IMR-90 (cell line): Measurements from ENCODE around the gene TUBB4A. TPM values are rescaled to one million over a fixed set of nuclear protein-coding genes. Genes with fewer than 3 reads are reported as not detected.

Experiments
- ATAC-seq: fragments of 200-7000 bp; cut with Tn5 transposase; 2 replicates; pipeline ENCODE4 v1.9.1; 2020; ENCODE audit warnings: low read depth, mild to moderate bottlenecking, moderate library complexity
- BruUV-seq: library from RNA; stranded (reverse); fragments of 400-500 nt; replicated peaks from 2 replicates; lab custom pipeline; 2021; lab: Mats Ljungman, UMichigan
- CTCF ChIA-PET: fragments of 300-600 bp; formaldehyde crosslinking; extraction: SDS; loops from one replicate; lab custom pipeline; 2021; ENCODE audit warnings: antibody characterized with exemption; lab: Yijun Ruan, JAX
- POLR2A ChIA-PET: fragments of 300-600 bp; sonication (Branson Sonifier 250); formaldehyde crosslinking; loops from one replicate; lab custom pipeline; 2022; ENCODE audit warnings: antibody characterized with exemption; ENCODE audit not compliant: unreplicated experiment; lab: Charles Lee
- DNase-seq: peaks from one replicate; pipeline ENCODE4 v3.0.0; 2013
- H2AFZ ChIP-seq: replicated peaks from 2 replicates; pipeline ENCODE3; 2013; ENCODE audit warnings: low read length, mild to moderate bottlenecking; ENCODE audit not compliant: poor library complexity
- H2AK5ac ChIP-seq: 2 replicates; pipeline ENCODE4 v1.6.1; 2013; ENCODE audit warnings: low read depth, low read length, inconsistent platforms
- H2AK9ac ChIP-seq: replicated peaks from 2 replicates; pipeline ENCODE3; 2013; ENCODE audit warnings: mild to moderate bottlenecking, low read depth, low read length, moderate library complexity; ENCODE audit not compliant: poor library complexity
- H2BK120ac ChIP-seq: 2 replicates; pipeline ENCODE4 v1.6.1; 2013; ENCODE audit warnings: low read depth, low read length, inconsistent platforms
- H2BK15ac ChIP-seq: 3 replicates; pipeline ENCODE4 v1.6.1; 2013; ENCODE audit warnings: low read depth, low read length, inconsistent platforms
- H2BK20ac ChIP-seq: 2 replicates; pipeline ENCODE4 v1.6.1; 2013; ENCODE audit warnings: low read depth, mild to moderate bottlenecking, inconsistent platforms, low read length, moderate library complexity
- H2BK5ac ChIP-seq: 2 replicates; pipeline ENCODE4 v1.6.1; 2013; ENCODE audit warnings: mild to moderate bottlenecking, low read depth, low read length, inconsistent platforms; ENCODE audit not compliant: poor library complexity, severe bottlenecking
- H3K14ac ChIP-seq: replicated peaks from 2 replicates; pipeline ENCODE4 v1.6.1; 2013; ENCODE audit warnings: low read depth, low read length, inconsistent platforms
- H3K18ac ChIP-seq: 2 replicates; pipeline ENCODE4 v1.6.1; 2013; ENCODE audit warnings: low read depth, low read length, control low read depth
- H3K23ac ChIP-seq: 2 replicates; pipeline ENCODE4 v1.6.1; 2013; ENCODE audit warnings: low read depth, low read length, inconsistent platforms
- H3K27ac ChIP-seq: 2 replicates; pipeline ENCODE4 v1.5.1; 2013; ENCODE audit warnings: mild to moderate bottlenecking, control low read depth, low read length; ENCODE audit not compliant: insufficient read depth
- H3K27me3 ChIP-seq: 2 replicates; pipeline ENCODE4 v1.6.1; 2013; ENCODE audit warnings: low read length; ENCODE audit not compliant: control insufficient read depth, insufficient read depth
- H3K36me3 ChIP-seq: 2 replicates; pipeline ENCODE4 v1.6.1; 2013; ENCODE audit warnings: low read length, mixed read lengths; ENCODE audit not compliant: control insufficient read depth, insufficient read depth
- H3K4ac ChIP-seq: 2 replicates; pipeline ENCODE4 v1.6.1; 2013; ENCODE audit warnings: low read depth, low read length, inconsistent platforms
- H3K4me1 ChIP-seq: 2 replicates; pipeline ENCODE4 v1.6.1; 2013; ENCODE audit warnings: low read length, mixed read lengths; ENCODE audit not compliant: control insufficient read depth, insufficient read depth
- H3K4me2 ChIP-seq: 2 replicates; pipeline ENCODE4 v1.6.1; 2013; ENCODE audit warnings: low read depth, mild to moderate bottlenecking, control low read depth, low read length, moderate library complexity
- H3K4me3 ChIP-seq: 2 replicates; pipeline ENCODE4 v1.5.1; 2013; ENCODE audit warnings: low read depth, mild to moderate bottlenecking, control low read depth, low read length, moderate library complexity; ENCODE audit not compliant: insufficient read depth
- H3K56ac ChIP-seq: 2 replicates; pipeline ENCODE4 v1.6.1; 2013; ENCODE audit warnings: low read length, inconsistent platforms; ENCODE audit not compliant: insufficient read depth; ENCODE audit errors: extremely low read depth
- H3K79me1 ChIP-seq, 2 experiments: 2 replicates each; pipeline ENCODE4 v1.6.1; 2013; ENCODE audit warnings: low read length in 2 of 2, inconsistent platforms in 1 of 2, low read depth in 1 of 2
- H3K9ac ChIP-seq: 2 replicates; pipeline ENCODE4 v1.6.1; 2013; ENCODE audit warnings: low read depth, low read length, control low read depth
- H3K9me1 ChIP-seq: 2 replicates; pipeline ENCODE4 v1.6.1; 2013; ENCODE audit warnings: low read length, inconsistent platforms; ENCODE audit not compliant: insufficient read depth
- H3K9me3 ChIP-seq: 2 replicates; pipeline ENCODE4 v1.6.1; 2013; ENCODE audit warnings: low read length; ENCODE audit not compliant: control insufficient read depth, insufficient read depth
- H4K20me1 ChIP-seq: 2 replicates; pipeline ENCODE4 v1.6.1; 2013; ENCODE audit warnings: low read length, inconsistent platforms; ENCODE audit not compliant: insufficient read depth
- H4K5ac ChIP-seq: 2 replicates; pipeline ENCODE4 v1.6.1; 2013; ENCODE audit warnings: mild to moderate bottlenecking, low read depth, low read length, control low read depth
- H4K8ac ChIP-seq, 2 experiments: 2 replicates each; pipeline ENCODE4 v1.6.1; 2013; ENCODE audit warnings: low read depth in 2 of 2, low read length in 2 of 2, control low read depth in 1 of 2, inconsistent platforms in 1 of 2
- H4K91ac ChIP-seq: 2 replicates; pipeline ENCODE4 v1.6.1; 2013; ENCODE audit warnings: low read depth, low read length, inconsistent platforms; ENCODE audit not compliant: insufficient read depth
- BHLHE40 ChIP-seq: fragments of 150-350 bp; IDR thresholded peaks from 2 replicates; pipeline ENCODE4 v1.6.1; 2016; ENCODE audit warnings: mild to moderate bottlenecking, low read depth, low read length
- CEBPB ChIP-seq: IDR thresholded peaks from 2 replicates; pipeline ENCODE4 v1.6.1; 2012; ENCODE audit warnings: low read depth, low read length, improper control_type of control experiment
- CHD1 ChIP-seq: IDR thresholded peaks from 2 replicates; pipeline ENCODE4 v1.6.1; 2012; ENCODE audit warnings: low read depth, low read length, improper control_type of control experiment
- MAZ ChIP-seq: IDR thresholded peaks from 2 replicates; pipeline ENCODE4 v1.6.1; 2012; ENCODE audit warnings: low read depth, mild to moderate bottlenecking, low read length, improper control_type of control experiment, moderate library complexity, borderline replicate concordance
- MXI1 ChIP-seq: IDR thresholded peaks from 2 replicates; pipeline ENCODE4 v1.6.1; 2012; ENCODE audit warnings: low read depth, mild to moderate bottlenecking, low read length, moderate library complexity, borderline replicate concordance
- NFE2L2 ChIP-seq: fragments of 150-350 bp; IDR thresholded peaks from 2 replicates; pipeline ENCODE4 v1.6.1; 2016; ENCODE audit warnings: low read depth, mild to moderate bottlenecking, low read length
- POLR2A ChIP-seq: IDR thresholded peaks from 2 replicates; pipeline ENCODE4 v1.6.1; 2012; ENCODE audit warnings: mild to moderate bottlenecking, low read depth, low read length
- RAD21 ChIP-seq: IDR thresholded peaks from 2 replicates; pipeline ENCODE4 v1.6.1; 2012; ENCODE audit warnings: low read length, improper control_type of control experiment
- RCOR1 ChIP-seq: IDR thresholded peaks from 2 replicates; pipeline ENCODE4 v1.6.1; 2012; ENCODE audit warnings: mild to moderate bottlenecking, low read length, improper control_type of control experiment; ENCODE audit not compliant: insufficient replicate concordance
- WGBS, 2 experiments: methylation state at CpG; one replicate each; pipeline versions ENCODE4 v1.1.5 to v1.1.7; 2013; ENCODE audit warnings: missing lambda C conversion rate in 2 of 2; ENCODE audit not compliant: insufficient read length in 1 of 2; ENCODE audit errors: extremely low coverage in 2 of 2; 5-methylcytosine and 5-hydroxymethylcytosine counted together
- dilution Hi-C: fragments of 300-500 bp; cut with HindIII; formaldehyde crosslinking; loops from one replicate; pipeline ENCODE4 v1.14.3; 2018; ENCODE audit warnings: low sequenced_read_pairs; ENCODE audit not compliant: unreplicated experiment
- in situ Hi-C: fragments of 300-500 bp; cut with MboI; formaldehyde crosslinking; loops from 3 replicates; pipeline ENCODE4 v1.14.3; 2019; ENCODE audit warnings: low sequenced_read_pairs, inconsistent platforms, mixed read lengths
- intact Hi-C: fragments of 100-400 bp; cut with micrococcal nuclease; formaldehyde crosslinking; loops from 2 replicates; pipeline ENCODE4 v1.10.0; 2022
- polyA plus RNA-seq, 3 experiments: library from polyadenylated mRNA; depleted of rRNA; stranded (reverse); fragments of >200 nt; gene quantifications; 2 replicates each; pipeline ENCODE4 v1.2.3, GENCODE V29; 2012; ENCODE audit warnings: low replicate concordance in 1 of 3
- total RNA-seq: library from RNA; depleted of rRNA; stranded (reverse); fragments of >200 nt; gene quantifications from 2 replicates; pipeline ENCODE4 v1.2.3, GENCODE V29; 2012
- TF ChIP-seq, protein P1 (sequence below): conservative IDR thresholded peaks from 2 replicates; pipeline ENCODE4 v1.5.1; 2012; ENCODE audit warnings: mild to moderate bottlenecking, low read depth, low read length, improper control_type of control experiment
- TF ChIP-seq, protein P2 (sequence below): fragments of 150-350 bp; IDR thresholded peaks from 2 replicates; pipeline ENCODE4 v1.6.1; 2017; ENCODE audit warnings: mild to moderate bottlenecking, antibody characterized with exemption, low read length, low read depth
- TF ChIP-seq, protein P3 (sequence below): fragments of 150-350 bp; IDR thresholded peaks from 2 replicates; pipeline ENCODE4 v1.6.1; 2016; ENCODE audit warnings: low read depth, mild to moderate bottlenecking, low read length, moderate library complexity, borderline replicate concordance

Gene TUBB4A
- total and polyA plus RNA-seq, 2 of the 4 experiments (the other 2 are of a cell fraction), result not detected

DNA sequence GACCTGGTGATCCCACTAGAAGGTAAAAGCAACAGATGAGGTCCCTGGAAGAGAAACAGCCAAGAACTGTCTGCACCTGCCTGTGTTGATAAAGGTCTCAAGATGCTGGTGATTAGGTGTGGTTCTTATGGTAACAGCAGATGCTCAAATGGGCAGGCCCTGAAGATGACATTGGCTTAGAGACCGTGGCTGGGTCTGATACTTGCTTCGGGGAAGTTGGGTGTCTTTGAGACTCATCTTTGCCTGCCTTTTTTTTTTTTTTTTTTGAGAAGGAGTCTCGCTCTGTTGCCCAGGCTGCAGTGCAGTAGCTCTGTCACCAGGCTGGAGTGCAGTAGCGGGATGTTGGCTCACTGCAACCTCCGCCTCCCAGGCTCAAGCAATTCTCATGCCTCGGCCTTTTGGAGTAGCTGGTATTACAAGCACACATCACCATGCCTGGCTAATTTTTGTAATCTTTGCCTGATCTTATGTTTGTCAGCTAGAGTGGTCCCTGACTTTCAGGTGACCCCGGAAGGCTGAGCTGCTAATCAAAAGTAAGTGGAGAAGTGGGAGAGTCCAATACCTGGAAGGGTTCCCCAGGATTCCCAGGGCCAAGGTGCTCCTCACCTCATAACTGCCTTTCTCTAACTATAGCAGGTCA is 50.4 kb downstream of the TUBB4A start:
- TF ChIP-seq RCOR1 (no peak), CHD1 (no peak), RAD21 (no peak), POLR2A (no peak), CEBPB (no peak), MAZ (no peak), BHLHE40 (no peak), NFE2L2 (no peak), MXI1 (no peak)
- TF ChIP-seq, protein P1, sequence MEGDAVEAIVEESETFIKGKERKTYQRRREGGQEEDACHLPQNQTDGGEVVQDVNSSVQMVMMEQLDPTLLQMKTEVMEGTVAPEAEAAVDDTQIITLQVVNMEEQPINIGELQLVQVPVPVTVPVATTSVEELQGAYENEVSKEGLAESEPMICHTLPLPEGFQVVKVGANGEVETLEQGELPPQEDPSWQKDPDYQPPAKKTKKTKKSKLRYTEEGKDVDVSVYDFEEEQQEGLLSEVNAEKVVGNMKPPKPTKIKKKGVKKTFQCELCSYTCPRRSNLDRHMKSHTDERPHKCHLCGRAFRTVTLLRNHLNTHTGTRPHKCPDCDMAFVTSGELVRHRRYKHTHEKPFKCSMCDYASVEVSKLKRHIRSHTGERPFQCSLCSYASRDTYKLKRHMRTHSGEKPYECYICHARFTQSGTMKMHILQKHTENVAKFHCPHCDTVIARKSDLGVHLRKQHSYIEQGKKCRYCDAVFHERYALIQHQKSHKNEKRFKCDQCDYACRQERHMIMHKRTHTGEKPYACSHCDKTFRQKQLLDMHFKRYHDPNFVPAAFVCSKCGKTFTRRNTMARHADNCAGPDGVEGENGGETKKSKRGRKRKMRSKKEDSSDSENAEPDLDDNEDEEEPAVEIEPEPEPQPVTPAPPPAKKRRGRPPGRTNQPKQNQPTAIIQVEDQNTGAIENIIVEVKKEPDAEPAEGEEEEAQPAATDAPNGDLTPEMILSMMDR, result no peak
- TF ChIP-seq, protein P2, sequence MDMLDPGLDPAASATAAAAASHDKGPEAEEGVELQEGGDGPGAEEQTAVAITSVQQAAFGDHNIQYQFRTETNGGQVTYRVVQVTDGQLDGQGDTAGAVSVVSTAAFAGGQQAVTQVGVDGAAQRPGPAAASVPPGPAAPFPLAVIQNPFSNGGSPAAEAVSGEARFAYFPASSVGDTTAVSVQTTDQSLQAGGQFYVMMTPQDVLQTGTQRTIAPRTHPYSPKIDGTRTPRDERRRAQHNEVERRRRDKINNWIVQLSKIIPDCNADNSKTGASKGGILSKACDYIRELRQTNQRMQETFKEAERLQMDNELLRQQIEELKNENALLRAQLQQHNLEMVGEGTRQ, result no peak
- TF ChIP-seq, protein P3, sequence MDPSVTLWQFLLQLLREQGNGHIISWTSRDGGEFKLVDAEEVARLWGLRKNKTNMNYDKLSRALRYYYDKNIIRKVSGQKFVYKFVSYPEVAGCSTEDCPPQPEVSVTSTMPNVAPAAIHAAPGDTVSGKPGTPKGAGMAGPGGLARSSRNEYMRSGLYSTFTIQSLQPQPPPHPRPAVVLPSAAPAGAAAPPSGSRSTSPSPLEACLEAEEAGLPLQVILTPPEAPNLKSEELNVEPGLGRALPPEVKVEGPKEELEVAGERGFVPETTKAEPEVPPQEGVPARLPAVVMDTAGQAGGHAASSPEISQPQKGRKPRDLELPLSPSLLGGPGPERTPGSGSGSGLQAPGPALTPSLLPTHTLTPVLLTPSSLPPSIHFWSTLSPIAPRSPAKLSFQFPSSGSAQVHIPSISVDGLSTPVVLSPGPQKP, result no peak
- dilution Hi-C loops, result no loop called here
- Histone ChIP-seq H2BK20ac (no peak overlapping the region), H3K14ac (no peak overlapping the region), H3K4ac (no peak overlapping the region), H3K18ac (no peak overlapping the region), H3K9me3 (peaks cover 10% of the 10 kb centered on the region; the same call in 1 of the 2 replicates), H3K9ac (no peak overlapping the region), H3K4me3 (no peak overlapping the region), H3K79me1 (no peaks in the 10 kb centered on the region), H3K4me2 (no peak overlapping the region), H3K36me3 (peaks cover 16% of the 10 kb centered on the region), H4K8ac (no peak overlapping the region), H2AK9ac (no peak overlapping the region), H3K27me3 (no peaks in the 10 kb centered on the region), H3K9me1 (no peaks in the 10 kb centered on the region), H3K23ac (no peak overlapping the region), H3K56ac (no peak overlapping the region), H4K5ac (no peak overlapping the region), H3K4me1 (no peaks in the 10 kb centered on the region), H3K27ac (no peak overlapping the region), H2AFZ (no peak overlapping the region), H2BK120ac (no peak overlapping the region), H4K91ac (no peak overlapping the region), H2AK5ac (no peak overlapping the region), H2BK15ac (no peak overlapping the region), H2BK5ac (no peak overlapping the region), H4K20me1 (no peaks in the 10 kb centered on the region)
- DNase-seq, result no peak
- in situ Hi-C loops, result no loop called here
- ChIA-PET POLR2A (no interaction called here), CTCF (no interaction called here)
- no peak for ATAC-seq
- 100% methylated on average over 1 of the region's 7 CpGs; no CpG with 5 or more reads in 1 of the 2 experiments for WGBS, 2 experiments
- BruUV-seq, result no TSS peak
- intact Hi-C loops, result loop anchor here (10.0 kb wide), 1 partner anchor 657 kb away; the partner anchor contains the start of gene DUS3L
